Activated T-helper 2 cell treated with anti-CD3 and anti-CD28 coated beads, Interferon-gamma antibody, Interleukin-2, Interleukin-4, amounts not matched to agents 10 μg/mL and 5 μg/mL and 100 μg/mL, durations not matched to agents 14 hours and 24 hours and 36 hours (primary cell): Measurements from ENCODE around the gene DNAJB14. TPM values are rescaled to one million over a fixed set of nuclear protein-coding genes. Genes with fewer than 3 reads are reported as not detected.
A peak's percentile ranks its signal among the peaks of the same experiment; 100 is the strongest.

Source experiments
- DNase-seq: peaks from one replicate; pipeline ENCODE4 v3.0.0; 2021; ENCODE audit warnings: low spot score
- H3K27ac Mint-ChIP-seq: one replicate; pipeline ENCODE4 v1.8.0; 2021; ENCODE audit warnings: mixed read lengths
- H3K27me3 Mint-ChIP-seq: one replicate; pipeline ENCODE4 v1.8.0; 2021; ENCODE audit warnings: low read depth, mixed read lengths
- H3K36me3 Mint-ChIP-seq: one replicate; pipeline ENCODE4 v1.8.0; 2021; ENCODE audit warnings: low read depth, mixed read lengths
- H3K4me1 Mint-ChIP-seq: one replicate; pipeline ENCODE4 v1.8.0; 2021; ENCODE audit warnings: low read depth, mixed read lengths
- H3K4me3 Mint-ChIP-seq: one replicate; pipeline ENCODE4 v1.8.0; 2021; ENCODE audit warnings: low read depth, mild to moderate bottlenecking, moderate library complexity, mixed read lengths
- H3K9me3 Mint-ChIP-seq: one replicate; pipeline ENCODE4 v1.8.0; 2021; ENCODE audit warnings: mixed read lengths
- intact Hi-C: fragments of 100-400 bp; cut with micrococcal nuclease; formaldehyde crosslinking; loops from one replicate; pipeline ENCODE4 v1.15.1; 2023
- total RNA-seq: library from RNA; stranded (reverse); gene quantifications from 2 replicates; pipeline ENCODE4 v1.2.3, GENCODE V29; 2022

The DNAJB14 gene
- total RNA-seq, 1 donor from 2014 or later, result 49.9 TPM

DNA sequence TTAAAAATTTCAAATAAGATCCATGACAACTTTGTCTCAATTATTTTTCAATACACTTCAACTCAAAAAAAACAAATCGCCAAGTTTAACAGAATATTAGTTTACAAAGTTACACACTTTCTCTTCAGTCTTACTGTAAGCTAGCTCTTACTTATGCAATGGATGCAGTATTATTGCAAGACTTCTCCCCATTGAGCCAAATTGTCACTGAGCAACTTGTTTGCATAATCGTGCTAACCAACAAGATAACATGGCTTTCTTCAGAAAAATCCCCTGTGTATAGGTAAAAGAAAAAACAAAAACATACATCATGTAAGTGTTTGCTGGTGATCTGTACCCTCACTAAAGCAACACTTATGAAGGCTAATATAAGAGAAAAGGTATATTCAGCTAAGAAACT lies 18.9 kb downstream of the DNAJB14 start:
- Mint-ChIP-seq H3K27me3 (no peaks in the 10 kb centered on the region), H3K9me3 (peaks cover 4% of the 10 kb centered on the region), H3K4me1 (peaks cover 23% of the 10 kb centered on the region), H3K4me3 (no peak overlapping the region), H3K27ac (no peak overlapping the region), H3K36me3 (peaks cover 59% of the 10 kb centered on the region)
- intact Hi-C loops, result no loop called here
- DNase-seq, result no peak

DNA sequence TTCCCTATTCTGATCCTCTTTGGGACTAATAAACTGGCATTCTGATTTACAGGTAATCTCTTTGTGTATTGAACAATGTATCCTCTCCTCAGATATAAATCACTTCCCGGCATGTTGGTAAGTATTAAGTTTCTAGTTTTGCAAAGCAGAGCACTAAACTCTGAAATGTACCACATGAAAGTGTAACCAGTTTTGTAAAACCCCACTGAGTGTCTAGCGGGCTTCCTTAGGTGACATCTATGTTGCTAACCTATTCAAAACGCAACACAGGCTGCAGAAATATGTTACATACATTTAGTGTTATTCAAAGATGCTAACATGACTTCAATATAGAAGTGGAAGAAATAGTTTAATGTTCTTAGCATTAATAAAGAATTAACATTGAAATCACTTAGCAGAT lies 25.2 kb downstream of the DNAJB14 start:
- intact Hi-C loops, result no loop called here
- H3K36me3 Mint-ChIP-seq, result peaks cover 63% of the 10 kb centered on the region

DNA sequence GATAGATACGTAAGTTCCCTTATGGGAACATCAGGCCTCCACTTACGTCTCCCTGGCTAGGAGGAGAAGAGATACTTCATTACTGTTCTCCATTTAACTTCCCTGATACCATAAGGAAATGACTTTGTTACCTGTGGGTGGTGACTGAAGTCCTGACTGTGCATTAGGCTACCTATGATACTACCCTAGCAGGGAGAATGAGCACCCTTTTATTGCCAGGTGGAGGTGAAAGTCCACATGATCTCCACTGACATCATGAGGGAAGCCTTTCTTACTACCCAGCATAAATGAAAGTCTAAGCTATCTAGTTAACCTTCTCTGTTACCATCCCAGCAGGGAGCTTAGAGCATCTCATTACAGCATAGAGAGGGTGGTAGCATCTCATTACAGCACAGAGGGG lies 27.8 kb downstream of the DNAJB14 start:
- H3K4me3 Mint-ChIP-seq, result no peak overlapping the region
- intact Hi-C loops, result no loop called here
- H3K27me3 Mint-ChIP-seq, result no peaks in the 10 kb centered on the region
- H3K36me3 Mint-ChIP-seq, result peaks cover 74% of the 10 kb centered on the region
- no peak overlapping the region for H3K27ac Mint-ChIP-seq
- no peak for DNase-seq
- peaks cover 15% of the 10 kb centered on the region for H3K9me3 Mint-ChIP-seq
- H3K4me1 Mint-ChIP-seq, result peaks cover 17% of the 10 kb centered on the region

More for the DNA sequence above, 25.2 kb downstream of the DNAJB14 start:
- Mint-ChIP-seq H3K4me3 (no peak overlapping the region), H3K4me1 (peaks cover 16% of the 10 kb centered on the region), H3K27ac (no peak overlapping the region), H3K9me3 (peaks cover 15% of the 10 kb centered on the region), H3K27me3 (no peaks in the 10 kb centered on the region)
- no peak for DNase-seq

DNA sequence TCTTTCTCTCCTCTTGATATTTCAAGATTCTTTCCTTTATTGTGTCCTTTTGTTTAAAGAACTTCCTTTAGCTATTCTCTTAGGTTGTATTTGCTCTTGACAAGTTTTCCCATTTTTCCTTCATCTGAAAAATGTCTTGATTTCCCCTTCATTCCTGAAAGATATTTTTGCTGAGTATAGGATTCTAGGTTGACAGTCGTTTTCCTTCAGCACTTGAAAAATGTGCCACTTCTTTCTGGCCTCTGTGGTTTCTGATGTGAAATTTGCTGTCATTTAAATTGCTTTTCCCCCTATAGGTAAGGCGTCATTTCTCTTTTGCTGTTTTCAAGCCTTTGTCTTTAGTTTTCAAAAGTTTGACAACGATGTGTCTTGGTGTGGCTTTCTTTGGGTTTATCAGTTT lies 28.8 kb downstream of the DNAJB14 start:
- intact Hi-C loops, result no loop called here
- no peaks in the 10 kb centered on the region for H3K27me3 Mint-ChIP-seq
- H3K4me3 Mint-ChIP-seq, result no peak overlapping the region
- H3K36me3 Mint-ChIP-seq, result peaks cover 73% of the 10 kb centered on the region
- H3K9me3 Mint-ChIP-seq, result peaks cover 15% of the 10 kb centered on the region
- DNase-seq, result no peak
- peaks cover 17% of the 10 kb centered on the region for H3K4me1 Mint-ChIP-seq
- no peak overlapping the region for H3K27ac Mint-ChIP-seq

DNA sequence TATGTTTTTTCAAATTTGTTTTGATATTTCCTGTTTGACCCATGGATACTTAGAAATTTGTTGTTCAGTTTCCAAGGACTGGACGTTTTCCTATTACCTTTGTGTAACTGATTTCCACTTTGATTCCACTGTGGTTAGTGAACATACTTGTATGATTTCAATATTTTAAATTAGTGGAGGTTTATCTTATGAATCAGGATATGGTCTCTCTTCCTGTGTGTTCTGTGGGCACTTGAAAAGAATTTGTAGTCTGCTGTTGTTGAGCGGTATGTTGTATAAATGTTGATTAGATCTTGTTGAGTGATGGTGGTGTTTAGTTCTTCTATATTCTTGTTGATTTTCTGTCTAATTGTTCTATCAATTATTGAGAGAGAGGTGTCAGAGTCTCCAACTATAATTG lies 31.0 kb downstream of the DNAJB14 start:
- Mint-ChIP-seq H3K27me3 (no peaks in the 10 kb centered on the region), H3K36me3 (peaks cover 75% of the 10 kb centered on the region), H3K4me1 (peaks cover 13% of the 10 kb centered on the region), H3K27ac (peak overlapping the region; percentile 29), H3K9me3 (peaks cover 15% of the 10 kb centered on the region), H3K4me3 (no peak overlapping the region)
- no peak for DNase-seq
- intact Hi-C loops, result no loop called here

DNA sequence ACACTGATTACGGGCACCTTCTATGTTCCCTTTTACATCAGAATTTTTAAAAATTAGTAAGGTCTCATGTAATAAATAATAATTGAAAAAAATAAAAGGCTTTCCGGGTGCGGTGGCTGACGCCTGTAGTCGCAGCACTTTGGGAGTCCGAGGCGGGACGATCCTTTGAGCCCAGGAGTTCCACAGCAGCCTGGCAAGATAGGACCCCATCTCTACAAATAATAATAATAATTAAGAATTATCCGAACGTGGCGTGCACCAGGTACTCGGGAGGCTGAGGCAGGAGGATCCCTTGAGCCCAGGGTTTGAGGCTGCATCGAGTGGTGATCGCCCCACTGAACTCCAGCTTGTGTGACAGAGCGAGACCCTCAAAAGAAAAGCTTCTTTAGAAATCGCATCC lies 51.4 kb downstream of the DNAJB14 start:
- H3K9me3 Mint-ChIP-seq, result no peaks in the 10 kb centered on the region
- intact Hi-C loops, result loop anchor here (1.0 to 2.0 kb wide), 3 partner anchors 46 to 332 kb away; no protein-coding TSS in a partner anchor
- H3K27ac Mint-ChIP-seq, result no peak overlapping the region
- DNase-seq, result no peak
- peaks cover 27% of the 10 kb centered on the region for H3K36me3 Mint-ChIP-seq
- H3K27me3 Mint-ChIP-seq, result no peaks in the 10 kb centered on the region
- H3K4me3 Mint-ChIP-seq, result peak overlapping the region; percentile 81
- peaks cover 27% of the 10 kb centered on the region for H3K4me1 Mint-ChIP-seq

DNA sequence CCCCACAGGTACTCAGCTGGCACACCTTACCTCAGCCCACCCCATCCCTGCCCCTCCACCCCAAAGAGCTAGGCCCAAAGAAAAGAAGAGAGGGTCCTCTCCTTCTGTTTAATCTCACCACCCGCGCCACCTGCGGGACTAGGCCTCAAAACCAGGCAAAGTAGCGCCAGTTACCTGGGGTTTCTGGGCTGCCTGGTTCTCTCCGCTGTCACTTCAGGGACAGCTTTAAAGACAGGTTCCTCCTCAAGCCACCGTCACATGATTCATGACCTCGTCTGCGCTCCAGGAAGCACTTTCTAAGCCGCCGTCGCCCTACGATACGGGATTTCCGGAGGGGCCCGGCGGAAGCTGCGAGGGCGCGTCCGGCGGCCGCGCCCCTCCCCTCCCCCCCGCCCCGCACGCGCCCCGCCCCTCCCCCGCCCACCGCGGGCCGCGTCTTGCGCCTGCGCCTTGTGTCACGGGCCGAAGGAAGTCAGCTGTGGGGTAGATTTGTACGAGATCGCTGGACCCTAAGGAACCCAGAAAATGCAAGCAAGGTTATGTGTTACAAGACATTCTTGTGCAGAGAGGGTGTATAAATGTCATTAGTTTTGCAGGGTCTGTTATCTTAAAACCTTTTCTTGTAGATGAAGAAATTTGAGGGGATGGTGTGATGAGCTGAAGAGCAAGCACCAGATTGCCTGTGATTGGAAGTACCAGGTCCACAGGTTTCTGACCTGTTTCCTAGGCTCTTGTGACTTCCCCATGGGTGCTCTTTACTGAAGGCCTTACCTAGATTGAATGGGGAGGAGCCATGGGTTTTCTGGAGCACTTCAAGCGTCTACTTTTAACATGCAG lies 52.0 kb downstream of the DNAJB14 start, which contains the start of gene LAMTOR3:
Gene LAMTOR3, minus strand, starts transcription at position 267 of the 837 bp plus-strand sequence. CDS start 464 bp downstream, outside the sequence.
- no peaks in the 10 kb centered on the region for H3K27me3 Mint-ChIP-seq
- peak within 1 kb of the TSS; percentile 98 for H3K4me3 Mint-ChIP-seq
- no peaks in the 10 kb centered on the region for H3K9me3 Mint-ChIP-seq
- peak; percentile 87 for DNase-seq
- H3K4me1 Mint-ChIP-seq, result peaks cover 27% of the 10 kb centered on the region
- intact Hi-C loops, result loop anchor here (1.0 to 2.0 kb wide), 3 partner anchors 46 to 331 kb away; no protein-coding TSS in a partner anchor
- peak within 1 kb of the TSS; percentile 95 for H3K27ac Mint-ChIP-seq
- peaks cover 24% of the 10 kb centered on the region for H3K36me3 Mint-ChIP-seq

DNA sequence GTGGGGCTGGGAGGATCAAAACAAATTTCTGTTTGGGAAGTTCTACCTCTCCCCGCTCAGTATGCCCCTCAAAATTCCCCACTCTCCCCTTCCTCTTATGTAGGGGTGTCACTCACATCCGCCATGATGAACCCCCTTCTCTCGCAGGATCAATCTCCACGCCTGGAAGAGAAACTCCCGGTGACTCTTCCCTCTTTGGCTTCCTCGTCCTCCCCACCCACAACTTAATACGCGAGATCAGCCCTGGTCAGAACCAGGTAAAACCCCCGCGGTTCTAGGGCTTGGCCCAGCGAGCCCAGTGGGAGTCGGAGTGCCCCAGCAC lies 52.6 kb downstream of the DNAJB14 start:
- DNase-seq, result no peak
- peaks cover 27% of the 10 kb centered on the region for H3K4me1 Mint-ChIP-seq
- peak overlapping the region; percentile 98 for H3K4me3 Mint-ChIP-seq
- peak overlapping the region; percentile 95 for H3K27ac Mint-ChIP-seq
- H3K27me3 Mint-ChIP-seq, result no peaks in the 10 kb centered on the region
- no peaks in the 10 kb centered on the region for H3K9me3 Mint-ChIP-seq
- peaks cover 27% of the 10 kb centered on the region for H3K36me3 Mint-ChIP-seq
- intact Hi-C loops, result loop anchor here (1.0 to 2.0 kb wide), 3 partner anchors 45 to 330 kb away; no protein-coding TSS in a partner anchor

DNA sequence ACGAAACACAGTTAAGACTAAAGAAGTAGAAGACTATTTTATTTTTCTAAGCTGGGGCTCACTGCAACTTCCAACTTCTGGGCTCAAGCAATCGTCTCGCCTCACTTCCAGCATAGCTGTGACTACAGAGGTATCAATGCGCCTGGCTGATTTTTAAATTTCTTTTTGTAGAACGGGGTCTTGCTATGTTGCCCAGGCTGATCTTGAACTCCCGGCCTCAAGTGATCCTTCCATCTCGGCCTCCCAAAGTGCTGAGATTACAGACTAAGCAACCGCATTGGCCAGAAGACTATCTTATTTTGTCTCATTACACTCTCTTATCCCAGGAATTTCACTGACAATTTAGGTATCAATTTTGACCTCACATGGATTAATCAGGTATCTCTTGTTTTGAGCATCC lies 53.4 kb downstream of the DNAJB14 start:
- peak overlapping the region; percentile 98 for H3K4me3 Mint-ChIP-seq
- peaks cover 27% of the 10 kb centered on the region for H3K4me1 Mint-ChIP-seq
- H3K9me3 Mint-ChIP-seq, result no peaks in the 10 kb centered on the region
- no peaks in the 10 kb centered on the region for H3K27me3 Mint-ChIP-seq
- peak overlapping the region; percentile 95 for H3K27ac Mint-ChIP-seq
- intact Hi-C loops, result no loop called here
- no peak for DNase-seq
- H3K36me3 Mint-ChIP-seq, result peaks cover 27% of the 10 kb centered on the region

DNA sequence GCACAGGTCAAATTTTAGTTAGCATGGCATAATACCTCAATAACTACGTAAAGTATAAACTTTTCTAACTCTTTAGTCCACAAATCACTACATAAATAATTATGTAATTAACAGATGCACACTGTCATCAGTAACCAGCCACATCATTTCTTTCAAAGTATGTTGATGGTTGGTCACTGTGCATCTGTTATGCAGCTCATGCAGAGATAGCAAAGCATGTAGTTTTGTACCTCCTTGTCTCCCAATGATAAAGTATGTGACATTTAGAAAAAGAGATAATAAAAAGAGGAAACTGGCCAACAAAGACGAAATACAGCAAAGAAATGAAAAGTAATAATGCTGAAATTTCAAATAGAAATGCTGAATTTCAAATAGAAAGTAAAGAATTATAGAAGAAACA lies 55.1 kb downstream of the DNAJB14 start:
- intact Hi-C loops, result no loop called here
- Mint-ChIP-seq H3K4me1 (peaks cover 27% of the 10 kb centered on the region), H3K4me3 (no peak overlapping the region), H3K27me3 (no peaks in the 10 kb centered on the region), H3K27ac (no peak overlapping the region), H3K9me3 (no peaks in the 10 kb centered on the region), H3K36me3 (peaks cover 28% of the 10 kb centered on the region)
- no peak for DNase-seq

DNA sequence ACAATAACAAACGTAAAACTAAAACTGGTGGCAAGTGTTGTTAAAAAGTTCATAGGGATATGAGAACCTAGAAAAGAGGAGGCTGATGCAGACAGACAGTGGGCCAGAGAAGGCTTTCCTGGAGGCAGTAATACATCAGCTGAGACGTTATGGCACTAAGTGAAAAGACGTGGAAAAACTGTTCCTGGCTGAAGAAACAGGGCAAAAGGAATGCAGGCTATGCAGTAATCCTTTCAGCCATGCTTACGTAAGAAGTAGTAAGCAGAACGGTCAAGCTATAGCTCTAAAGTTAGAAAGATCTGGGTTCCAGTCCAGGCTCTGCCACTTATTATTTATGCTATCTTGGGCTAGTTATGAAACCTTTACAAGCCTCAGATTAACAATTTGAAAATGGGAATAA lies 58.6 kb downstream of the DNAJB14 start:
- Mint-ChIP-seq H3K9me3 (no peaks in the 10 kb centered on the region), H3K27me3 (no peaks in the 10 kb centered on the region), H3K27ac (no peak overlapping the region), H3K4me3 (no peak overlapping the region), H3K4me1 (peaks cover 9% of the 10 kb centered on the region), H3K36me3 (peaks cover 23% of the 10 kb centered on the region)
- no peak for DNase-seq
- intact Hi-C loops, result no loop called here

DNA sequence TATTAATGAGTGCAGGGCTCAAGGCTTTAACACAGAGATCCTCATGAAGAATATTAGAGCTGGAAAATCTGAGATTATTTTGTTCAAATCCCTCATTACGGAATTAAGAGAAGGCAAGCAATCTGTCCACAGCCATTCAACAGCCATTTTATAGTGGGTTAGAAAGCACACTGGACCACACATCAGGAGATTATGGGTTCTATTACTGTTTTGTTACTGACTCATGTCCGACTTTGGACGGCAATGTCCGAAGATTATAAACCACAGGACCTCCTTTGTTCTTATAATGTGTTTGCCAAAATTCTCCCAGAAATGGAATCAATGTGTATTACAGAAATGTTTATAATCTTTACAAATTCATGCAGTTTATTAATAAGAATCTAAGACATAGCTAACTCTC lies 60.3 kb downstream of the DNAJB14 start:
- Mint-ChIP-seq H3K4me1 (peaks cover 4% of the 10 kb centered on the region), H3K36me3 (peaks cover 24% of the 10 kb centered on the region), H3K4me3 (no peak overlapping the region), H3K9me3 (no peaks in the 10 kb centered on the region), H3K27me3 (no peaks in the 10 kb centered on the region), H3K27ac (no peak overlapping the region)
- intact Hi-C loops, result no loop called here
- no peak for DNase-seq

DNA sequence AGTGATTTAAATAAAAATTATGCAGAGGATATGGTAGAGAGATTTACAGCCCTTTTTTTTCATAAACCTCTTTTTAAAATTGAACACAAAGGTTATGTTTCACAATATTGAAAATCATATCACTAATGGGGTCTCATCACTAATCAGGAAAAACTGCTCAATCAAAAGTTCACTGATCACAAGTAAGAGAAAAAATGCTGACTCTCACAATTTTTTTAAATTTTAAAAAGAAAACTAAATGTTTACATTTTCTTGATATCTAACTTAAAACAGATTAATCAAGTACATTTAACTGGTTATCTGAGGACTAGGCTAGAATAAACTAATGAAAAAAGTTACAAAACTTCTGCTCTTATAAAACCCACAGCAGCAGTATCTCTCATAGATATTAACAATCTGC lies 60.7 kb downstream of the DNAJB14 start:
- H3K27ac Mint-ChIP-seq, result no peak overlapping the region
- H3K27me3 Mint-ChIP-seq, result no peaks in the 10 kb centered on the region
- intact Hi-C loops, result loop anchor here (1.0 kb wide), 2 partner anchors 74 to 322 kb away; no protein-coding TSS in a partner anchor
- no peak overlapping the region for H3K4me3 Mint-ChIP-seq
- peaks cover 22% of the 10 kb centered on the region for H3K36me3 Mint-ChIP-seq
- no peaks in the 10 kb centered on the region for H3K4me1 Mint-ChIP-seq
- H3K9me3 Mint-ChIP-seq, result no peaks in the 10 kb centered on the region
- no peak for DNase-seq
